Left ventricle myocardium inferior (tissue), 1 donor: ENCODE data around the gene CAMK2N2. TPM values are rescaled to one million over a fixed set of nuclear protein-coding genes. Genes with fewer than 3 reads are reported as not detected.
A peak's percentile ranks its signal among the peaks of the same experiment; 100 is the strongest.

ENCODE experiments used
- DNase-seq: peaks from one replicate; pipeline ENCODE4 v3.0.0-alpha.2; 2020
- H3K27ac ChIP-seq: fragments of 200-600 bp; replicated peaks from 2 replicates; pipeline ENCODE4 v1.8.0; 2021
- H3K27me3 ChIP-seq: fragments of 200-600 bp; 2 replicates; pipeline ENCODE4 v1.8.0; 2021; ENCODE audit warnings: low read depth
- H3K36me3 ChIP-seq: fragments of 200-600 bp; 2 replicates; pipeline ENCODE4 v1.8.0; 2021
- H3K4me1 ChIP-seq: fragments of 200-600 bp; 2 replicates; pipeline ENCODE4 v1.8.0; 2021
- H3K4me3 ChIP-seq: fragments of 200-600 bp; 2 replicates; pipeline ENCODE4 v1.8.0; 2021; ENCODE audit warnings: mild to moderate bottlenecking, moderate library complexity
- H3K9me3 ChIP-seq: fragments of 200-600 bp; replicated peaks from 2 replicates; pipeline ENCODE4 v1.8.0; 2021
- intact Hi-C: fragments of 100-400 bp; cut with micrococcal nuclease; formaldehyde crosslinking; loops from one replicate; pipeline ENCODE4 v1.11.0; 2022
- total RNA-seq: library from RNA; stranded (reverse); fragmentation: NEBNext Ultra II Directional; extraction: Animal tissue kit (Norgen Biotek cat#: 25700); gene quantifications from one replicate; pipeline ENCODE4 v1.2.1, GENCODE V29; 2021
- TF ChIP-seq, protein P1 (sequence below): fragments of 200-600 bp; IDR thresholded peaks from 2 replicates; pipeline ENCODE4 v1.8.0; 2021; ENCODE audit warnings: antibody characterized with exemption, mild to moderate bottlenecking, borderline replicate concordance
- donor health status: DM: no; HTN: yes; CAD: no; lungs with severe emphysema.

The CAMK2N2 gene
- total RNA-seq, 1 donor from 2014 or later, result 0.16 TPM

- TF ChIP-seq, protein P1, sequence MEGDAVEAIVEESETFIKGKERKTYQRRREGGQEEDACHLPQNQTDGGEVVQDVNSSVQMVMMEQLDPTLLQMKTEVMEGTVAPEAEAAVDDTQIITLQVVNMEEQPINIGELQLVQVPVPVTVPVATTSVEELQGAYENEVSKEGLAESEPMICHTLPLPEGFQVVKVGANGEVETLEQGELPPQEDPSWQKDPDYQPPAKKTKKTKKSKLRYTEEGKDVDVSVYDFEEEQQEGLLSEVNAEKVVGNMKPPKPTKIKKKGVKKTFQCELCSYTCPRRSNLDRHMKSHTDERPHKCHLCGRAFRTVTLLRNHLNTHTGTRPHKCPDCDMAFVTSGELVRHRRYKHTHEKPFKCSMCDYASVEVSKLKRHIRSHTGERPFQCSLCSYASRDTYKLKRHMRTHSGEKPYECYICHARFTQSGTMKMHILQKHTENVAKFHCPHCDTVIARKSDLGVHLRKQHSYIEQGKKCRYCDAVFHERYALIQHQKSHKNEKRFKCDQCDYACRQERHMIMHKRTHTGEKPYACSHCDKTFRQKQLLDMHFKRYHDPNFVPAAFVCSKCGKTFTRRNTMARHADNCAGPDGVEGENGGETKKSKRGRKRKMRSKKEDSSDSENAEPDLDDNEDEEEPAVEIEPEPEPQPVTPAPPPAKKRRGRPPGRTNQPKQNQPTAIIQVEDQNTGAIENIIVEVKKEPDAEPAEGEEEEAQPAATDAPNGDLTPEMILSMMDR, result no peak
- Histone ChIP-seq H3K27ac (no peak overlapping the region), H3K4me1 (peaks cover 34% of the 10 kb centered on the region), H3K4me3 (peak overlapping the region; percentile 66), H3K36me3 (no peaks in the 10 kb centered on the region), H3K27me3 (peaks cover 71% of the 10 kb centered on the region), H3K9me3 (no peaks in the 10 kb centered on the region)
- intact Hi-C loops, result no loop called here
- DNase-seq, result peak; percentile 29
Measured at GRCh38 chr3:184259878-184260723, 1.3 kb downstream of the CAMK2N2 start.

- no peak for DNase-seq
- TF ChIP-seq, protein P1, result no peak
- Histone ChIP-seq H3K9me3 (no peaks in the 10 kb centered on the region), H3K27ac (no peak overlapping the region), H3K4me1 (peaks cover 34% of the 10 kb centered on the region), H3K27me3 (peaks cover 65% of the 10 kb centered on the region), H3K4me3 (peak overlapping the region; percentile 66), H3K36me3 (no peaks in the 10 kb centered on the region)
- intact Hi-C loops, result no loop called here
Measured at GRCh38 chr3:184259396-184259877, 1.9 kb downstream of the CAMK2N2 start.

DNA sequence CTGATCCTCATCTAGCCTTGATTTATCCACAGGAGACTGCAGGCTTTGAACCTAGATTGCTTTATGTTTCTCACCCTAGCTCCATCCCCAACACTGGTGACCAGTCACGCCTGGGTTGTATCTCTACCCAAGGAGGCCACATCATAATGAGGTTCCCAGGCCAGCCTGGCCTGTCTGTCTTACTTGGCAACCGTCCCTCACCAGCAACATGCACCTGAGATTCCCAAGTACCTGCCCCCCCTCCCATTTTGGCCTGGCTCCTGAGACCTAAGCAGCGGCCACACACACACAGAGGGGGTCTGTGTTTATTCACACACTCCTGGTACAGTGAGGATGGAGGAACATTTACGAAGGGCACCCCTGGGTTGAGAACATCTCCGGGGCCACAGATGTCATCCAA is 2.4 kb downstream of the CAMK2N2 start:
- intact Hi-C loops, result no loop called here
- DNase-seq, result no peak
- no peak overlapping the region for H3K4me3 ChIP-seq
- no peaks in the 10 kb centered on the region for H3K36me3 ChIP-seq
- no peaks in the 10 kb centered on the region for H3K9me3 ChIP-seq
- peaks cover 34% of the 10 kb centered on the region for H3K4me1 ChIP-seq
- H3K27ac ChIP-seq, result no peak overlapping the region
- TF ChIP-seq, protein P1, result no peak
- peaks cover 60% of the 10 kb centered on the region for H3K27me3 ChIP-seq

- H3K9me3 ChIP-seq, result no peaks in the 10 kb centered on the region
- peaks cover 43% of the 10 kb centered on the region for H3K27me3 ChIP-seq
- H3K36me3 ChIP-seq, result no peaks in the 10 kb centered on the region
- intact Hi-C loops, result no loop called here
- DNase-seq, result no peak
- peaks cover 27% of the 10 kb centered on the region for H3K4me1 ChIP-seq
- TF ChIP-seq, protein P1, result no peak
- no peak overlapping the region for H3K4me3 ChIP-seq
- H3K27ac ChIP-seq, result no peak overlapping the region
Measured at GRCh38 chr3:184257083-184257915, 4.1 kb downstream of the CAMK2N2 start.

DNA sequence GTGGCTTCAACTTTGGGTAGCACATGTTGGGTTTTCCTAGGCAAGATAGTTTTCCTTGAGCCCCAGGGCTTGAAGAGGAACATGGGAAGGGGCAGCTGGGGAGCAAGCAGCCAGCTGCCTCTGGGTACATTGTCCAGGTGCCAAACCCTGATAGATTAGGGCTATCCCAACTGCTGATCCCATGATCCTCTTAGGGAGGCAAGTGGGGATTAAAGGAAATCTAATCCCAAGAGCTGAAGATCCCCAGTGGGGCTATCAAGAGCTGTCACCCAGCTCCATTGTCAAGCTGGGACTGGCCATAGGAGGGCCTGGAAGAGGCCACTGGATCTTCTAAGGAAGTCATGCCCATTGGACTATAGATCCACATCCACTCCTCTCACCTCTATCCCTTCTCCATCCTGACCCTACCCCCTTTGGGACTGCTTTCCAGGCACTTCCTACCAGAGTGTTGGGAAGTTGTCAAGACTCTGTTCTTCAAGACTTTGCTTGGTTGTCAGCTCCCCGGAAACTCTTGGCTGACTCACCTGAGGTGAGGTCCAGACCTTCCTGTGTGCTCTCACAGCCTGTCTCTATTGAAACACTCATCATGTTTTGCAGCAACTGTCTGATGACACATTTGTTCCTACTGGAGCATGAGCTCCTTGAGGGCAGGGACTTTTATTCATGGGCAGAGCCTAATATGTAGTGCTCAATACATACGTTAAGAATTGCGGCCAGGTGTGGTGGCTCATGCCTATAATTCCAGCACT is 5.9 kb downstream of the CAMK2N2 start:
- Histone ChIP-seq H3K9me3 (no peaks in the 10 kb centered on the region), H3K4me1 (peaks cover 14% of the 10 kb centered on the region), H3K27me3 (peaks cover 26% of the 10 kb centered on the region), H3K27ac (no peak overlapping the region), H3K36me3 (no peaks in the 10 kb centered on the region), H3K4me3 (no peak overlapping the region)
- intact Hi-C loops, result no loop called here
- TF ChIP-seq, protein P1, result no peak
- no peak for DNase-seq
